ENCODE measurements around the gene FANCC. TPM values are rescaled to one million over a fixed set of nuclear protein-coding genes. Genes with fewer than 3 reads are reported as not detected.

The FANCC gene
- total and polyA plus RNA-seq, 2 of the 13 experiments (the other 11 are each of a cell fraction or from before 2014, with no cell fraction given), result 7.4 to 8.6 TPM

DNA sequence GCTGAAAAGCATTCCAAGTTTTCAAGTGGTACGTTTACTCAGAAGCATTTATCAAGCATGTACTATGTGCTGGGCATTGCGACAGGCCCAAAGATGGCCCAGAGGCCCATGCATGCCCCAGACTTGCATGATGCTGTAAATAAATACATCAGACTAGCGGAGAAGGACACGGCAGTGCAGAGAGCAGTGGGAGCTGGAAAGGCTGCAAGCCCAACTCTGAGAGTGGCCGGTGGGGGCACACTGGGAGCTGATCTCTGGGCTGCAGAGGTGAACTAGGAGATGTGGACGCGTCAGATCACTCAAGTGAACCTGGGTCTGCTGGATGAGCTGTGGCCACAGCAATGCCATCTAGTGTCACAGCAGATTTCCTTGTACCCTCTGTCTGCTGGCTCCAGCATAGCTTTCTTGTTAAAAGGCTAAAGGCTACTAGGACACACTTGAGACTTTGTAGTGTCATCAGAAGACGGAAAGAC, 246.9 kb downstream of the FANCC start (continued):
- TF ChIP-seq ZBTB8A (CRISPR knock-in tag; IDR thresholded peaks at IDR 0.05; ENCODE audit: borderline replicate concordance, low read depth) (no peak), ZNF761 (CRISPR knock-in tag; conservative IDR thresholded peaks at IDR 0.05) (no peak), ZNF496 (CRISPR knock-in tag; IDR thresholded peaks at IDR 0.05; ENCODE audit: insufficient replicate concordance) (no peak), ZNF768 (CRISPR knock-in tag; IDR thresholded peaks at IDR 0.05) (no peak), ZNF383 (CRISPR knock-in tag; IDR thresholded peaks at IDR 0.05; ENCODE audit: borderline replicate concordance) (no peak), ZNF33B (CRISPR knock-in tag; IDR thresholded peaks at IDR 0.05) (no peak), KLF6 (CRISPR knock-in tag; IDR thresholded peaks at IDR 0.05) (no peak), ZZZ3 (CRISPR knock-in tag; IDR thresholded peaks at IDR 0.05; ENCODE audit: borderline replicate concordance) (no peak), ZSCAN9 (CRISPR knock-in tag; IDR thresholded peaks at IDR 0.05; ENCODE audit: borderline replicate concordance) (no peak), ZSCAN12 (CRISPR knock-in tag; IDR thresholded peaks at IDR 0.05) (no peak), PHF20 (CRISPR knock-in tag; IDR thresholded peaks at IDR 0.05) (no peak), KLF12 (CRISPR knock-in tag; IDR thresholded peaks at IDR 0.05; ENCODE audit: borderline replicate concordance) (no peak), MEF2D (CRISPR knock-in tag; IDR thresholded peaks at IDR 0.05) (no peak), ZEB1 (IDR thresholded peaks at IDR 0.05; ENCODE audit: insufficient replicate concordance, low read depth) (no peak), ZNF616 (CRISPR knock-in tag; IDR thresholded peaks at IDR 0.05; ENCODE audit: low read depth) (no peak), ISX (CRISPR knock-in tag; conservative IDR thresholded peaks at IDR 0.05) (no peak), HES4 (CRISPR knock-in tag; IDR thresholded peaks at IDR 0.05; ENCODE audit: borderline replicate concordance) (no peak), IRX3 (CRISPR knock-in tag; IDR thresholded peaks at IDR 0.05; ENCODE audit: borderline replicate concordance, low read depth) (no peak)
- TF ChIP-seq, protein P1, sequence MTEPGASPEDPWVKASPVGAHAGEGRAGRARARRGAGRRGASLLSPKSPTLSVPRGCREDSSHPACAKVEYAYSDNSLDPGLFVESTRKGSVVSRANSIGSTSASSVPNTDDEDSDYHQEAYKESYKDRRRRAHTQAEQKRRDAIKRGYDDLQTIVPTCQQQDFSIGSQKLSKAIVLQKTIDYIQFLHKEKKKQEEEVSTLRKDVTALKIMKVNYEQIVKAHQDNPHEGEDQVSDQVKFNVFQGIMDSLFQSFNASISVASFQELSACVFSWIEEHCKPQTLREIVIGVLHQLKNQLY (CRISPR knock-in tag; IDR thresholded peaks at IDR 0.05), result peak; percentile 53; the same call in 1 of the 2 replicates
- TF ChIP-seq, protein P2, sequence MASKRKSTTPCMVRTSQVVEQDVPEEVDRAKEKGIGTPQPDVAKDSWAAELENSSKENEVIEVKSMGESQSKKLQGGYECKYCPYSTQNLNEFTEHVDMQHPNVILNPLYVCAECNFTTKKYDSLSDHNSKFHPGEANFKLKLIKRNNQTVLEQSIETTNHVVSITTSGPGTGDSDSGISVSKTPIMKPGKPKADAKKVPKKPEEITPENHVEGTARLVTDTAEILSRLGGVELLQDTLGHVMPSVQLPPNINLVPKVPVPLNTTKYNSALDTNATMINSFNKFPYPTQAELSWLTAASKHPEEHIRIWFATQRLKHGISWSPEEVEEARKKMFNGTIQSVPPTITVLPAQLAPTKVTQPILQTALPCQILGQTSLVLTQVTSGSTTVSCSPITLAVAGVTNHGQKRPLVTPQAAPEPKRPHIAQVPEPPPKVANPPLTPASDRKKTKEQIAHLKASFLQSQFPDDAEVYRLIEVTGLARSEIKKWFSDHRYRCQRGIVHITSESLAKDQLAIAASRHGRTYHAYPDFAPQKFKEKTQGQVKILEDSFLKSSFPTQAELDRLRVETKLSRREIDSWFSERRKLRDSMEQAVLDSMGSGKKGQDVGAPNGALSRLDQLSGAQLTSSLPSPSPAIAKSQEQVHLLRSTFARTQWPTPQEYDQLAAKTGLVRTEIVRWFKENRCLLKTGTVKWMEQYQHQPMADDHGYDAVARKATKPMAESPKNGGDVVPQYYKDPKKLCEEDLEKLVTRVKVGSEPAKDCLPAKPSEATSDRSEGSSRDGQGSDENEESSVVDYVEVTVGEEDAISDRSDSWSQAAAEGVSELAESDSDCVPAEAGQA (IDR thresholded peaks at IDR 0.05; ENCODE audit: low read depth), result no peak
- TF ChIP-seq, protein P2 (CRISPR knock-in tag; IDR thresholded peaks at IDR 0.05; ENCODE audit: borderline replicate concordance), result no peak
